SK-N-SH (cell line): ENCODE data around the gene SRSF3. TPM values are rescaled to one million over a fixed set of nuclear protein-coding genes. Genes with fewer than 3 reads are reported as not detected.

Source experiments
- CTCF ChIA-PET: fragments of 300-600, 350-600 bp; formaldehyde crosslinking; extraction: SDS; loops from one replicate; lab custom pipeline; 2021; lab: Yijun Ruan, JAX
- POLR2A ChIA-PET: fragments of 350-600 bp; sonication (Branson Sonifier 250); formaldehyde crosslinking; extraction: SDS; loops from one replicate; lab custom pipeline; 2020; ENCODE audit warnings: antibody characterized with exemption, inconsistent platforms; lab: Yijun Ruan, JAX
- DNase-seq: peaks from one replicate; pipeline ENCODE4 v3.0.0; 2012
- H2AFZ ChIP-seq: fragments of 200-600 bp; sonication (generic); 2 replicates; pipeline ENCODE4 v1.8.1; 2016; ENCODE audit warnings: antibody characterized with exemption, mild to moderate bottlenecking, low read depth
- H3F3A ChIP-seq: fragments of 200-600 bp; sonication (generic); replicated peaks from 2 replicates; pipeline ENCODE3; 2016; ENCODE audit warnings: antibody characterized with exemption, mild to moderate bottlenecking; ENCODE audit not compliant: insufficient read depth
- H3K27ac ChIP-seq, 2 experiments: fragments of 200-500 bp in 1 of 2; fragments of 200-600 bp in 1 of 2; sonication (Bioruptor generic) in 1 of 2; sonication (generic), shearing (Covaris generic) in 1 of 2; 2 replicates each; pipeline versions ENCODE4 v1.5.1 to v1.6.1; 2014 to 2016; ENCODE audit warnings: low read depth in 2 of 2, inconsistent platforms in 1 of 2, low read length in 1 of 2, mild to moderate bottlenecking in 1 of 2, mixed read lengths in 1 of 2
- H3K27me3 ChIP-seq: fragments of 200-600 bp; sonication (generic), shearing (Covaris generic); 2 replicates; pipeline ENCODE4 v1.6.1; 2016; ENCODE audit warnings: mixed run types; ENCODE audit not compliant: insufficient read depth
- H3K36me3 ChIP-seq, 2 experiments: fragments of 200-500 bp in 1 of 2; fragments of 200-600 bp in 1 of 2; sonication (Bioruptor generic) in 1 of 2; sonication (generic) in 1 of 2; replicated peaks in 1 of 2; 2 replicates each; pipeline versions ENCODE3 to v1.5.1; 2014 to 2016; ENCODE audit warnings: low read length in 1 of 2, mild to moderate bottlenecking in 1 of 2; ENCODE audit not compliant: insufficient read depth in 2 of 2, control insufficient read depth in 1 of 2
- H3K4me1 ChIP-seq, 2 experiments: fragments of 200-500 bp in 1 of 2; fragments of 200-600 bp in 1 of 2; sonication (Bioruptor generic) in 1 of 2; sonication (generic), shearing (Covaris generic) in 1 of 2; 2 replicates each; pipeline versions ENCODE4 v1.5.1 to v1.6.1; 2014 to 2016; ENCODE audit warnings: low read depth in 1 of 2, low read length in 1 of 2, mixed run types in 1 of 2; ENCODE audit not compliant: insufficient read depth in 2 of 2, control insufficient read depth in 1 of 2
- H3K4me2 ChIP-seq: fragments of 200-600 bp; sonication (generic), shearing (Covaris generic); 2 replicates; pipeline ENCODE4 v1.6.1; 2017; ENCODE audit warnings: mixed run types
- H3K4me3 ChIP-seq, 2 experiments: fragments of 200-500 bp in 1 of 2; fragments of 200-600 bp in 1 of 2; sonication (Bioruptor generic) in 1 of 2; sonication (generic), shearing (Covaris generic) in 1 of 2; 2 replicates each; pipeline versions ENCODE4 v1.5.1 to v1.8.1; 2014 to 2016; ENCODE audit warnings: low read depth in 2 of 2, inconsistent platforms in 1 of 2, low read length in 1 of 2, mild to moderate bottlenecking in 1 of 2, mixed read lengths in 1 of 2, moderate library complexity in 1 of 2
- H3K79me2 ChIP-seq: fragments of 200-600 bp; sonication (generic); 2 replicates; pipeline ENCODE4 v1.8.1; 2017; ENCODE audit warnings: mild to moderate bottlenecking; ENCODE audit not compliant: insufficient read depth
- H3K9ac ChIP-seq: fragments of 200-600 bp; sonication (generic); 2 replicates; pipeline ENCODE4 v1.6.1; 2017; ENCODE audit warnings: mixed run types
- H3K9me2 ChIP-seq: fragments of 200-600 bp; sonication (generic); 2 replicates; pipeline ENCODE4 v1.6.1; 2017; ENCODE audit warnings: mixed run types
- H3K9me3 ChIP-seq: fragments of 200-600 bp; sonication (generic); 2 replicates; pipeline ENCODE4 v1.6.1; 2017; ENCODE audit warnings: mixed run types, mild to moderate bottlenecking, moderate library complexity
- H4K20me1 ChIP-seq: fragments of 200-600 bp; sonication (generic); 2 replicates; pipeline ENCODE4 v1.6.1; 2017; ENCODE audit warnings: mild to moderate bottlenecking, mixed run types; ENCODE audit not compliant: insufficient read depth
- CHD2 ChIP-seq: fragments of 150-350 bp; IDR thresholded peaks from 2 replicates; pipeline ENCODE4 v1.6.1; 2018; ENCODE audit warnings: low read length; ENCODE audit not compliant: partially characterized antibody
- CTCF ChIP-seq: fragments of 200-600 bp; sonication (generic); IDR thresholded peaks from 2 replicates; pipeline ENCODE4 v1.6.1; 2017; ENCODE audit warnings: antibody characterized with exemption, mild to moderate bottlenecking, moderate library complexity
- ELF1 ChIP-seq: IDR thresholded peaks from 2 replicates; pipeline ENCODE4 v1.4.0; 2012
- FOXJ3 ChIP-seq: sonication (generic); formaldehyde crosslinking; IDR thresholded peaks from 2 replicates; pipeline ENCODE4 v1.5.1; 2020; ENCODE audit warnings: mild to moderate bottlenecking, missing genetic modification reagents
- FOXM1 ChIP-seq: IDR thresholded peaks from 2 replicates; pipeline ENCODE4 v1.4.0; 2012; ENCODE audit warnings: low read depth, mild to moderate bottlenecking
- GABPA ChIP-seq: IDR thresholded peaks from 2 replicates; pipeline ENCODE4 v1.4.0; 2012; ENCODE audit warnings: low read depth, mild to moderate bottlenecking
- JUND ChIP-seq: IDR thresholded peaks from 2 replicates; pipeline ENCODE4 v1.4.0; 2012
- MAX ChIP-seq: IDR thresholded peaks from 2 replicates; pipeline ENCODE4 v1.4.0; 2012; ENCODE audit warnings: low read depth
- MXI1 ChIP-seq: IDR thresholded peaks from 2 replicates; pipeline ENCODE4 v1.6.1; 2012; ENCODE audit warnings: mild to moderate bottlenecking, low read depth, low read length, improper control_type of control experiment
- PBX3 ChIP-seq: IDR thresholded peaks from 2 replicates; pipeline ENCODE4; 2012
- RFX5 ChIP-seq: IDR thresholded peaks from 2 replicates; pipeline ENCODE4 v1.6.1; 2012; ENCODE audit warnings: mild to moderate bottlenecking, improper control_type of control experiment, low read length
- SIN3A ChIP-seq: IDR thresholded peaks from 2 replicates; pipeline ENCODE4 v1.6.1; 2012; ENCODE audit warnings: low read depth, mild to moderate bottlenecking, low read length, moderate library complexity, borderline replicate concordance
- USF2 ChIP-seq: fragments of 150-350 bp; IDR thresholded peaks from 2 replicates; pipeline ENCODE4 v1.6.1; 2017; ENCODE audit warnings: antibody characterized with exemption, low read length, low read depth, borderline replicate concordance
- YY1 ChIP-seq: IDR thresholded peaks from 2 replicates; pipeline ENCODE4 v1.4.0; 2012; ENCODE audit warnings: low read depth, mild to moderate bottlenecking
- WGBS: methylation state at CpG from one replicate; pipeline ENCODE4 v1.1.6; 2017; ENCODE audit warnings: low lambda C conversion rate; 5-methylcytosine and 5-hydroxymethylcytosine counted together
- polyA plus RNA-seq, 3 experiments: library from polyadenylated mRNA; depleted of rRNA; stranded (reverse); fragments of >200 nt; gene quantifications; 2 replicates each; pipeline ENCODE4 v1.2.3, GENCODE V29; 2012

The SRSF3 gene
- polyA plus RNA-seq, 1 of the 3 experiments (the other 2 are of a cell fraction), result 351 TPM

GRCh38 chr6:36598326-36598725, 4.2 kb downstream of the SRSF3 start:
- Histone ChIP-seq H3K4me2 (peak overlapping the region; percentile 81), H3K9me2 (no peaks in the 10 kb centered on the region), H2AFZ (no peak overlapping the region; the same call in 1 of the 2 replicates), H3K4me1 (peaks cover 30 to 38% of the 10 kb centered on the region in 2 experiments), H3K9ac (peak overlapping the region; percentile 40; the same call in 1 of the 2 replicates), H3K9me3 (no peaks in the 10 kb centered on the region), H3K36me3 (peaks cover 67 to 85% of the 10 kb centered on the region in 2 experiments), H3K4me3 (peak overlapping the region; percentile 58 to 74), H3F3A (peaks cover 56% of the 10 kb centered on the region), H3K79me2 (peaks cover 91% of the 10 kb centered on the region), H3K27me3 (no peaks in the 10 kb centered on the region), H4K20me1 (peaks cover 87% of the 10 kb centered on the region), H3K27ac (no peak overlapping the region)
- DNase-seq, result no peak
- TF ChIP-seq ELF1, result no peak
- TF ChIP-seq MXI1, result no peak
- no peak for TF ChIP-seq CHD2
- no peak for TF ChIP-seq YY1
- POLR2A ChIA-PET, result interaction anchor here (0.6 to 2.4 kb wide), 4 partner anchors 9 to 251 kb away, joined by 3 to 22 read pairs (median 4); partner anchors contain the start of gene CDKN1A
- CTCF ChIA-PET, result interaction anchor here (1.2 to 8.3 kb wide), 5 partner anchors 10 to 161 kb away, joined by 3 to 46 read pairs (median 9); no protein-coding TSS in a partner anchor
- 16% methylated on average over 9 of the region's 9 CpGs for WGBS

GRCh38 chr6:36598739-36599318, 4.7 kb downstream of the SRSF3 start:
- peak overlapping the region; percentile 40; the same call in 1 of the 2 replicates for H3K9ac ChIP-seq
- ChIA-PET CTCF (interaction anchor here (1.2 to 8.3 kb wide), 6 partner anchors 9 to 160 kb away, joined by 3 to 46 read pairs (median 6); no protein-coding TSS in a partner anchor), POLR2A (interaction anchor here (2.4 kb wide), 1 partner anchor 9 kb away, joined by 22 read pairs; no protein-coding TSS in a partner anchor)
- peaks cover 92% of the 10 kb centered on the region for H4K20me1 ChIP-seq
- peaks cover 57% of the 10 kb centered on the region for H3F3A ChIP-seq
- peak overlapping the region; percentile 58 to 74 for H3K4me3 ChIP-seq
- H3K4me2 ChIP-seq, result peak overlapping the region; percentile 81
- no peak for TF ChIP-seq FOXJ3 (CRISPR knock-in tag)
- TF ChIP-seq JUND, result no peak
- TF ChIP-seq MAX, result no peak
- no peak for TF ChIP-seq SIN3A
- no peak for TF ChIP-seq FOXM1
- no peak for TF ChIP-seq USF2
- no peak for TF ChIP-seq GABPA
- TF ChIP-seq PBX3, result no peak
- TF ChIP-seq RFX5, result no peak
- no peak for TF ChIP-seq CTCF
- H3K27me3 ChIP-seq, result no peaks in the 10 kb centered on the region
- peak overlapping the region in 1 of 2 experiments; percentile 5; a peak in 1 of 4 replicates for H3K27ac ChIP-seq
- H3K9me2 ChIP-seq, result no peaks in the 10 kb centered on the region
- no peak overlapping the region for H2AFZ ChIP-seq
- WGBS, result 45% methylated on average over 11 of the region's 11 CpGs
- H3K79me2 ChIP-seq, result peaks cover 96% of the 10 kb centered on the region
- no peak for DNase-seq
- no peaks in the 10 kb centered on the region for H3K9me3 ChIP-seq
- peaks cover 25 to 43% of the 10 kb centered on the region in 2 experiments for H3K4me1 ChIP-seq
- H3K36me3 ChIP-seq, result peaks cover 72 to 90% of the 10 kb centered on the region in 2 experiments
